H1 (cell line): ENCODE measurements around the gene POLD4. TPM values are rescaled to one million over a fixed set of nuclear protein-coding genes. Genes with fewer than 3 reads are reported as not detected.

Experiments
- PHF8 ChIP-seq: fragments of 200-600 bp; sonication (generic); conservative IDR thresholded peaks from 2 replicates; pipeline ENCODE4 v1.7.1; 2012; ENCODE audit warnings: low read depth, mild to moderate bottlenecking, inconsistent platforms, low read length, moderate library complexity
- ZNF274 ChIP-seq: IDR thresholded peaks from 2 replicates; pipeline ENCODE4 v1.7.0; 2012; ENCODE audit warnings: low read length, borderline replicate concordance; ENCODE audit errors: extremely low read depth
- polyA plus RNA-seq, 7 experiments: library from polyadenylated mRNA; depleted of rRNA in 3 of 7; stranded (reverse) in 5 of 7; unstranded in 2 of 7; fragments of >200 nt in 5 of 7; fragments of 200-250 nt in 2 of 7; gene quantifications; 1 replicate in 5 of 7; 2 replicates in 1 of 7; 4 replicates in 1 of 7; pipeline versions ENCODE4 v1.2.1 to v1.2.3, GENCODE V29; 2011 to 2013; ENCODE audit warnings: missing spikeins in 2 of 7, mixed read lengths in 2 of 7
- total RNA-seq: library from RNA; stranded (reverse); fragmentation: NEBNext Ultra II Directional; extraction: Animal tissue kit (Norgen Biotek cat#: 25700); gene quantifications from 2 replicates; pipeline ENCODE4 v1.2.1, GENCODE V29; 2021

POLD4 gene
- total and polyA plus RNA-seq, 2 of the 8 experiments (the other 6 are each of a cell fraction or from before 2014, with no cell fraction given), result 21.2 to 46.7 TPM

GRCh38 chr11:67390947-67391303 is 37.6 kb upstream of the POLD4 start (continued):
- no peak for TF ChIP-seq ZNF274
- no peak for TF ChIP-seq PHF8
